ENCODE data around the gene ZNF557. TPM values are rescaled to one million over a fixed set of nuclear protein-coding genes. Genes with fewer than 3 reads are reported as not detected.
A peak's percentile ranks its signal among the peaks of the same experiment; 100 is the strongest.

The ZNF557 gene
- total RNA-seq (2021; ENCODE audit: unreplicated experiment) (7.8 TPM), Bru-seq, nascent RNA (percentile 70 among the genes with signal in this experiment), BruChase-seq, experiment 1, labeled RNA remaining after a 6-hour chase (percentile 69 among the genes with signal in this experiment), BruChase-seq, experiment 2, labeled RNA remaining after a 2-hour chase (percentile 73 among the genes with signal in this experiment)
- polyA plus RNA-seq (2012), result 2.0 and 3.3 TPM in 2 replicates
- long read RNA-seq, full-length matches to known transcripts, result 5 of 13 reads
- long read RNA-seq, partial matches to known transcripts, result 0 of 13 reads
- long read RNA-seq, other reads (novel, unspliced or antisense), result 8 of 13 reads

DNA sequence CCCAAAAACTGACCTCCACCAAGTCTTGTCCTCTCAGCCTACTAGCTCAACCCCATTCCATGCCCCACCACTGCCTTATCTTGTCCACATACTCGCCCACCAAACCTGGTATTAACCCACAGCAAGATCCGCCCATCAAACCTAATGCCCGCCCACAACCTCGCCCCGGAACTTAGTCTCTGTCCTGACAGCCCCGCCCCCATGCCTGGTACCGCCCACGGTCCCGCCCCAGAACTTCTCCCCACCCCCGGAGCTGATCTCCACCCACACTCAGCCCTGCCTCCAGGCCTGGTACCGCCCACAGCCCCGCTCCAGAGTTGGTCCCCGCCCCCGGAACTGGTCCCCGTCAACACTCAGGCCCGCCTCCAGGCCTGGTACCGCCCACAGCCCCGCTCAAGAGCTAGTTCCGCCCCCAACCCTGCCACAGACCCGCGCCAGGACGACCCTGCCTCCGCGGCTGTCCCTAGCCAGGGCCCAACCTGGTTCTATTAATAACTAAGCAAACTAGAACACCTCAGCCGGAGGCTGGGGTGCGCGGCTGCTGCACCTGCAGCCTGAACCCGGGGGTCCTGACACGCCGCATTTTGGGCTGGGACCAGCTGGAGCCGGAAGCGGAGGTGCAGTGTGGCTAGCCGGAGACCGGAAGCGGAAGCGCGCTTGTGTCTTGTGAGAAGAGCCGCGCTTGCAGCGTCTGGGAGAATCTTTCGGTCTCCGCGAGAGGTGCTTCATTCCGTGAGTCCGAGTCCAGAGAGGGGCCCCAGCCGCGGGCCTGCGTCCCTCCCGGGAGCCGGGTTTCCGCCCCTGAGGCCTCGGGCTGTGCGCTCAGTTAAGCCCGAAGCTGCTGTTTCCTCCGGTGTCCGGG is at the start of gene ZNF557:
TSS of gene ZNF557 (plus strand) at position 662 of the 862 bp plus-strand sequence. CDS start 5,372 bp downstream, outside the sequence.
- H3K36me3 ChIP-seq (ENCODE audit: control insufficient read depth in 1 of 2, insufficient read depth in 2 of 2, low read length in 2 of 2), result peaks cover 17 to 22% of the 10 kb centered on the region in 2 experiments
- peak within 1 kb of the TSS; percentile 92 for H3K4me2 ChIP-seq (ENCODE audit: low read length)
- peaks cover 18% of the 10 kb centered on the region for H3K79me2 ChIP-seq (ENCODE audit: insufficient read depth, low read length)
- no peaks in the 10 kb centered on the region for H4K20me1 ChIP-seq (ENCODE audit: insufficient read depth)
- peak within 1 kb of the TSS; percentile 75 for H3K27ac ChIP-seq (ENCODE audit: low read depth, low read length)
- peak within 1 kb of the TSS; percentile 99 for H2AFZ ChIP-seq (ENCODE audit: low read depth, low read length, poor library complexity, severe bottlenecking)
- BruUV-seq (replicated peaks), result no TSS peak
- no peaks in the 10 kb centered on the region for H3K9me2 ChIP-seq (ENCODE audit: insufficient read depth)
- peak; percentile 99 for ATAC-seq
- RAD21 ChIA-PET (ENCODE audit: low non-redundant PET in 1 of 2, low total read pairs in 2 of 2, uncharacterized antibody in 2 of 2, unreplicated experiment in 2 of 2), result interaction anchor here in 1 of 2 experiments (0.6 to 0.8 kb wide), 3 partner anchors 56 to 1262 kb away, joined by 3 to 6 read pairs (median 5); no protein-coding TSS in a partner anchor
- H3K27me3 ChIP-seq (ENCODE audit: insufficient read depth, low read length), result no peaks in the 10 kb centered on the region
- H3K4me3 ChIP-seq (replicated peaks in 1 of 2; ENCODE audit: low read depth in 1 of 2, low read length in 2 of 2), result peak within 1 kb of the TSS; percentile 79 to 96
- POLR2A ChIA-PET, result interaction anchor here (0.7 to 1.7 kb wide), 4 partner anchors 9 to 57 kb away, joined by 3 to 10 read pairs (median 4); no protein-coding TSS in a partner anchor
- DNase-seq (ENCODE audit: low read depth, low spot score), result peak; percentile 96
- H3K9me3 ChIP-seq (ENCODE audit: control insufficient read depth in 1 of 2, insufficient read depth in 1 of 2, low read depth in 1 of 2, low read length in 2 of 2), result no peaks in the 10 kb centered on the region
- TF ChIP-seq ATF3 (IDR thresholded peaks at IDR 0.05) (no peak), ELF1 (IDR thresholded peaks at IDR 0.05; ENCODE audit: borderline replicate concordance, low read depth) (peak; percentile 90), POLR2AphosphoS5 (IDR thresholded peaks at IDR 0.05; ENCODE audit: low read depth, low read length) (peak; percentile 79), SIN3A (IDR thresholded peaks at IDR 0.05; ENCODE audit: low read depth) (peak; percentile 81), TCF7L2 (IDR thresholded peaks at IDR 0.05; ENCODE audit: borderline replicate concordance, extremely low read depth, insufficient read depth, insufficient read length) (peak; percentile 54), CTCF (IDR thresholded peaks at IDR 0.05 in 2 of 3, conservative IDR thresholded peaks at IDR 0.05 in 1 of 3; ENCODE audit: borderline replicate concordance in 1 of 3, insufficient read depth in 1 of 3, low read depth in 2 of 3, low read length in 2 of 3) (no peak), SRF (IDR thresholded peaks at IDR 0.05; ENCODE audit: low read depth) (no peak), ZFX (IDR thresholded peaks at IDR 0.05) (peak; percentile 52; the same call in 1 of the 2 replicates), EZH2 (IDR thresholded peaks at IDR 0.05) (no peak), EGR1 (IDR thresholded peaks at IDR 0.05; ENCODE audit: low read depth) (peak; percentile 89)
- TF ChIP-seq, protein P1, sequence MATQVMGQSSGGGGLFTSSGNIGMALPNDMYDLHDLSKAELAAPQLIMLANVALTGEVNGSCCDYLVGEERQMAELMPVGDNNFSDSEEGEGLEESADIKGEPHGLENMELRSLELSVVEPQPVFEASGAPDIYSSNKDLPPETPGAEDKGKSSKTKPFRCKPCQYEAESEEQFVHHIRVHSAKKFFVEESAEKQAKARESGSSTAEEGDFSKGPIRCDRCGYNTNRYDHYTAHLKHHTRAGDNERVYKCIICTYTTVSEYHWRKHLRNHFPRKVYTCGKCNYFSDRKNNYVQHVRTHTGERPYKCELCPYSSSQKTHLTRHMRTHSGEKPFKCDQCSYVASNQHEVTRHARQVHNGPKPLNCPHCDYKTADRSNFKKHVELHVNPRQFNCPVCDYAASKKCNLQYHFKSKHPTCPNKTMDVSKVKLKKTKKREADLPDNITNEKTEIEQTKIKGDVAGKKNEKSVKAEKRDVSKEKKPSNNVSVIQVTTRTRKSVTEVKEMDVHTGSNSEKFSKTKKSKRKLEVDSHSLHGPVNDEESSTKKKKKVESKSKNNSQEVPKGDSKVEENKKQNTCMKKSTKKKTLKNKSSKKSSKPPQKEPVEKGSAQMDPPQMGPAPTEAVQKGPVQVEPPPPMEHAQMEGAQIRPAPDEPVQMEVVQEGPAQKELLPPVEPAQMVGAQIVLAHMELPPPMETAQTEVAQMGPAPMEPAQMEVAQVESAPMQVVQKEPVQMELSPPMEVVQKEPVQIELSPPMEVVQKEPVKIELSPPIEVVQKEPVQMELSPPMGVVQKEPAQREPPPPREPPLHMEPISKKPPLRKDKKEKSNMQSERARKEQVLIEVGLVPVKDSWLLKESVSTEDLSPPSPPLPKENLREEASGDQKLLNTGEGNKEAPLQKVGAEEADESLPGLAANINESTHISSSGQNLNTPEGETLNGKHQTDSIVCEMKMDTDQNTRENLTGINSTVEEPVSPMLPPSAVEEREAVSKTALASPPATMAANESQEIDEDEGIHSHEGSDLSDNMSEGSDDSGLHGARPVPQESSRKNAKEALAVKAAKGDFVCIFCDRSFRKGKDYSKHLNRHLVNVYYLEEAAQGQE (IDR thresholded peaks at IDR 0.05; ENCODE audit: low read depth), result no peak
- TF ChIP-seq, protein P2, sequence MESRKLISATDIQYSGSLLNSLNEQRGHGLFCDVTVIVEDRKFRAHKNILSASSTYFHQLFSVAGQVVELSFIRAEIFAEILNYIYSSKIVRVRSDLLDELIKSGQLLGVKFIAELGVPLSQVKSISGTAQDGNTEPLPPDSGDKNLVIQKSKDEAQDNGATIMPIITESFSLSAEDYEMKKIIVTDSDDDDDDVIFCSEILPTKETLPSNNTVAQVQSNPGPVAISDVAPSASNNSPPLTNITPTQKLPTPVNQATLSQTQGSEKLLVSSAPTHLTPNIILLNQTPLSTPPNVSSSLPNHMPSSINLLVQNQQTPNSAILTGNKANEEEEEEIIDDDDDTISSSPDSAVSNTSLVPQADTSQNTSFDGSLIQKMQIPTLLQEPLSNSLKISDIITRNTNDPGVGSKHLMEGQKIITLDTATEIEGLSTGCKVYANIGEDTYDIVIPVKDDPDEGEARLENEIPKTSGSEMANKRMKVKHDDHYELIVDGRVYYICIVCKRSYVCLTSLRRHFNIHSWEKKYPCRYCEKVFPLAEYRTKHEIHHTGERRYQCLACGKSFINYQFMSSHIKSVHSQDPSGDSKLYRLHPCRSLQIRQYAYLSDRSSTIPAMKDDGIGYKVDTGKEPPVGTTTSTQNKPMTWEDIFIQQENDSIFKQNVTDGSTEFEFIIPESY (IDR thresholded peaks at IDR 0.05; ENCODE audit: extremely low read depth, insufficient replicate concordance, low read length), result peak; percentile 56
- TF ChIP-seq, protein P3, sequence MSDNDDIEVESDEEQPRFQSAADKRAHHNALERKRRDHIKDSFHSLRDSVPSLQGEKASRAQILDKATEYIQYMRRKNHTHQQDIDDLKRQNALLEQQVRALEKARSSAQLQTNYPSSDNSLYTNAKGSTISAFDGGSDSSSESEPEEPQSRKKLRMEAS (IDR thresholded peaks at IDR 0.05), result peak; percentile 78
- intact Hi-C loops (cut with micrococcal nuclease), result loop anchor here (1.0 kb wide), 1 partner anchor 29 kb away; no protein-coding TSS in a partner anchor
- peak within 1 kb of the TSS; percentile 74 for H3K9ac ChIP-seq (ENCODE audit: low read length)
- H3K4me1 ChIP-seq (ENCODE audit: control insufficient read depth in 1 of 2, insufficient read depth in 2 of 2, low read length in 2 of 2), result peaks cover 8 to 11% of the 10 kb centered on the region in 2 experiments; a peak in 3 of 4 replicates
- CTCF ChIA-PET, result interaction anchor here (0.7 to 1.3 kb wide), 6 partner anchors 30 to 943 kb away, joined by 3 to 4 read pairs (median 3); no protein-coding TSS in a partner anchor
